ENCODE data around the gene OR6K6.

OR6K6 gene

GRCh38 chr1:158754420-158754819 lies at the start of gene OR6K6:
Gene OR6K6 (plus strand): TSS chr1:158754720. CDS start chr1:158754888, 168 bp downstream.
- no peak for DNase-seq (ENCODE audit: insufficient read length, low spot score)
- TF ChIP-seq POLR2A (IDR thresholded peaks at IDR 0.05; ENCODE audit: low read depth, low read length) = no peak
- no peak for FAIRE-seq

GRCh38 chr1:158706096-158706495 lies 48.4 kb upstream of the OR6K6 start:
- no peak for FAIRE-seq
- DNase-seq (ENCODE audit: insufficient read length, low spot score) = no peak
- TF ChIP-seq POLR2A (IDR thresholded peaks at IDR 0.05; ENCODE audit: low read depth, low read length) = no peak

GRCh38 chr1:158711098-158711497 lies 43.4 kb upstream of the OR6K6 start:
- no peak for FAIRE-seq
- TF ChIP-seq POLR2A (IDR thresholded peaks at IDR 0.05; ENCODE audit: low read depth, low read length) = no peak
- no peak for DNase-seq (ENCODE audit: insufficient read length, low spot score)

GRCh38 chr1:158714754-158715153 lies 39.8 kb upstream of the OR6K6 start:
- DNase-seq (ENCODE audit: insufficient read length, low spot score) = no peak
- no peak for FAIRE-seq
- TF ChIP-seq POLR2A (IDR thresholded peaks at IDR 0.05; ENCODE audit: low read depth, low read length) = no peak

GRCh38 chr1:158716335-158716734 lies 38.2 kb upstream of the OR6K6 start:
- no peak for TF ChIP-seq POLR2A (IDR thresholded peaks at IDR 0.05; ENCODE audit: low read depth, low read length)
- FAIRE-seq (no peak), DNase-seq (ENCODE audit: insufficient read length, low spot score) (no peak)

- FAIRE-seq (no peak), DNase-seq (ENCODE audit: insufficient read length, low spot score) (no peak)
- no peak for TF ChIP-seq POLR2A (IDR thresholded peaks at IDR 0.05; ENCODE audit: low read depth, low read length)
Observed at GRCh38 chr1:158717344-158717743, 37.2 kb upstream of the OR6K6 start.

- FAIRE-seq (no peak), DNase-seq (ENCODE audit: insufficient read length, low spot score) (no peak)
- no peak for TF ChIP-seq POLR2A (IDR thresholded peaks at IDR 0.05; ENCODE audit: low read depth, low read length)
Observed at GRCh38 chr1:158719664-158720063, 34.9 kb upstream of the OR6K6 start.

- no peak for DNase-seq (ENCODE audit: insufficient read length, low spot score)
- no peak for TF ChIP-seq POLR2A (IDR thresholded peaks at IDR 0.05; ENCODE audit: low read depth, low read length)
- no peak for FAIRE-seq
Observed at GRCh38 chr1:158720620-158721019, 33.9 kb upstream of the OR6K6 start, which contains the start of gene OR6K3. Gene OR6K3 (minus strand): TSS chr1:158720720. CDS start chr1:158718115, 2,605 bp downstream.

- no peak for DNase-seq (ENCODE audit: insufficient read length, low spot score)
- FAIRE-seq = no peak
- TF ChIP-seq POLR2A (IDR thresholded peaks at IDR 0.05; ENCODE audit: low read depth, low read length) = no peak
Observed at GRCh38 chr1:158724442-158724841, 30.1 kb upstream of the OR6K6 start.

GRCh38 chr1:158728510-158729225 lies 25.9 kb upstream of the OR6K6 start:
- no peak for TF ChIP-seq POLR2A (IDR thresholded peaks at IDR 0.05; ENCODE audit: low read depth, low read length)
- FAIRE-seq (no peak), DNase-seq (ENCODE audit: insufficient read length, low spot score) (no peak)

- no peak for TF ChIP-seq POLR2A (IDR thresholded peaks at IDR 0.05; ENCODE audit: low read depth, low read length)
- no peak for DNase-seq (ENCODE audit: insufficient read length, low spot score)
- FAIRE-seq = no peak
Observed at GRCh38 chr1:158730453-158730852, 24.1 kb upstream of the OR6K6 start.

GRCh38 chr1:158731707-158732106 lies 22.8 kb upstream of the OR6K6 start:
- DNase-seq (ENCODE audit: insufficient read length, low spot score) (no peak), FAIRE-seq (no peak)
- TF ChIP-seq POLR2A (IDR thresholded peaks at IDR 0.05; ENCODE audit: low read depth, low read length) = no peak

- DNase-seq (ENCODE audit: insufficient read length, low spot score) (no peak), FAIRE-seq (no peak)
- TF ChIP-seq POLR2A (IDR thresholded peaks at IDR 0.05; ENCODE audit: low read depth, low read length) = no peak
Observed at GRCh38 chr1:158732524-158732923, 22.0 kb upstream of the OR6K6 start.

GRCh38 chr1:158735848-158736247 lies 18.7 kb upstream of the OR6K6 start:
- FAIRE-seq = no peak
- no peak for DNase-seq (ENCODE audit: insufficient read length, low spot score)
- no peak for TF ChIP-seq POLR2A (IDR thresholded peaks at IDR 0.05; ENCODE audit: low read depth, low read length)

GRCh38 chr1:158752155-158752712 lies 2.3 kb upstream of the OR6K6 start:
- FAIRE-seq = no peak
- no peak for TF ChIP-seq POLR2A (IDR thresholded peaks at IDR 0.05; ENCODE audit: low read depth, low read length)

More at GRCh38 chr1:158752155-158752712, 2.3 kb upstream of the OR6K6 start:
- DNase-seq (ENCODE audit: insufficient read length, low spot score) = no peak
